Endothelial cell (in vitro differentiated cells): ENCODE results near the gene EMC9. TPM values are rescaled to one million over a fixed set of nuclear protein-coding genes. Genes with fewer than 3 reads are reported as not detected.
A peak's percentile ranks its signal among the peaks of the same experiment; 100 is the strongest.

Experiments
- DNase-seq: peaks from one replicate; pipeline ENCODE4 v3.0.0; 2021; ENCODE audit warnings: low spot score
- H3K27ac Mint-ChIP-seq: one replicate; pipeline ENCODE4 v1.8.0; 2021; ENCODE audit warnings: mixed read lengths, inconsistent platforms; ENCODE audit not compliant: unreplicated experiment
- H3K27me3 Mint-ChIP-seq: one replicate; pipeline ENCODE4 v1.8.0; 2021; ENCODE audit warnings: mild to moderate bottlenecking, moderate library complexity, mixed read lengths, inconsistent platforms; ENCODE audit not compliant: unreplicated experiment
- H3K36me3 Mint-ChIP-seq: one replicate; pipeline ENCODE4 v1.8.0; 2021; ENCODE audit warnings: mild to moderate bottlenecking, low read depth, mixed read lengths, inconsistent platforms; ENCODE audit not compliant: unreplicated experiment
- H3K4me1 Mint-ChIP-seq: one replicate; pipeline ENCODE4 v1.8.0; 2021; ENCODE audit warnings: mild to moderate bottlenecking, mixed read lengths, inconsistent platforms; ENCODE audit not compliant: unreplicated experiment
- H3K4me3 Mint-ChIP-seq: one replicate; pipeline ENCODE4 v1.8.0; 2021; ENCODE audit warnings: mild to moderate bottlenecking, mixed read lengths, inconsistent platforms; ENCODE audit not compliant: unreplicated experiment
- H3K9me3 Mint-ChIP-seq: one replicate; pipeline ENCODE4 v1.8.0; 2021; ENCODE audit warnings: mixed read lengths, inconsistent platforms; ENCODE audit not compliant: unreplicated experiment
- total RNA-seq: library from RNA; stranded (reverse); fragmentation: NEBNext Ultra II Directional; extraction: Animal tissue kit (Norgen Biotek cat#: 25700); gene quantifications from one replicate; pipeline ENCODE4 v1.2.1, GENCODE V29; 2021; ENCODE audit not compliant: unreplicated experiment
- TF ChIP-seq, protein P1 (sequence below): fragments of 200-600 bp; sonication (generic); IDR thresholded peaks from one replicate; pipeline ENCODE4 v1.5.0; 2021; ENCODE audit warnings: antibody characterized with exemption; ENCODE audit not compliant: unreplicated experiment

Gene EMC9
- total RNA-seq, 1 donor from 2014 or later, result 16.7 TPM

DNA sequence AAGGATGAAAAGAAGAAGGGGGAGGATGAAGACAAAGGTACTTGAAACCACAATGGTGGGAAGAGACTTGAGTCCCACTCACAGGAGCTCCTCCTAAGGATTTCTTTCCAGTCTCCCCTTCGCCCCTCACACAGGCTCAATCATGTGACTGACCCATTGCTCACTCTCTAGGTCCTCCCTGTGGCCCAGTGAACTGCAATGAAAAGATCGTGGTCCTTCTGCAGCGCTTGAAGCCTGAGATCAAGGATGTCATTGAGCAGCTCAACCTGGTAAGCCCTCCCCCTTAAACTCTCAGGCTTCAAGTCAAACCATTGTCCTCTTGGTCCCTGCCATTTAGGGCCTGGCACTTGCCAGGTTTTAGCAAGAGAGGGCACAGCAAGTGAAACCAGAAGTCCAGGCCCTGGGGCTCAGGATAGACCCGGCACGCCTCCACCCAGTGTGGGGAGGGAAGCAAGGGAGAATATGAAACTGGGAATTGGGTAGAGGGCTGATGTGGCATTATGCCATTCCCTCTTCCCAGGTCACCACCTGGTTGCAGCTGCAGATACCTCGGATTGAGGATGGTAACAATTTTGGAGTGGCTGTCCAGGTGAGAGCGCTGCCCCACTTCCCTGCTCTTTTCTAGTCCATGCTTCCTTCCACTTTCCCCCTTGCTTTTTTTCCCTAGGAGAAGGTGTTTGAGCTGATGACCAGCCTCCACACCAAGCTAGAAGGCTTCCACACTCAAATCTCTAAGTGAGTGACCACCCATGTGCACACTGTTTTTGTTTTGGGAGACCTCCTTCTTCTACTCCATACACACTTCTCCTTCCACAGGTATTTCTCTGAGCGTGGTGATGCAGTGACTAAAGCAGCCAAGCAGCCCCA lies 3.6 kb downstream of the EMC9 start:
- Mint-ChIP-seq H3K4me1 (peaks cover 20% of the 10 kb centered on the region), H3K9me3 (no peaks in the 10 kb centered on the region), H3K27me3 (peaks cover 13% of the 10 kb centered on the region), H3K4me3 (peak overlapping the region; percentile 85), H3K36me3 (peaks cover 18% of the 10 kb centered on the region), H3K27ac (no peak overlapping the region)
- DNase-seq, result no peak
- TF ChIP-seq, protein P1, sequence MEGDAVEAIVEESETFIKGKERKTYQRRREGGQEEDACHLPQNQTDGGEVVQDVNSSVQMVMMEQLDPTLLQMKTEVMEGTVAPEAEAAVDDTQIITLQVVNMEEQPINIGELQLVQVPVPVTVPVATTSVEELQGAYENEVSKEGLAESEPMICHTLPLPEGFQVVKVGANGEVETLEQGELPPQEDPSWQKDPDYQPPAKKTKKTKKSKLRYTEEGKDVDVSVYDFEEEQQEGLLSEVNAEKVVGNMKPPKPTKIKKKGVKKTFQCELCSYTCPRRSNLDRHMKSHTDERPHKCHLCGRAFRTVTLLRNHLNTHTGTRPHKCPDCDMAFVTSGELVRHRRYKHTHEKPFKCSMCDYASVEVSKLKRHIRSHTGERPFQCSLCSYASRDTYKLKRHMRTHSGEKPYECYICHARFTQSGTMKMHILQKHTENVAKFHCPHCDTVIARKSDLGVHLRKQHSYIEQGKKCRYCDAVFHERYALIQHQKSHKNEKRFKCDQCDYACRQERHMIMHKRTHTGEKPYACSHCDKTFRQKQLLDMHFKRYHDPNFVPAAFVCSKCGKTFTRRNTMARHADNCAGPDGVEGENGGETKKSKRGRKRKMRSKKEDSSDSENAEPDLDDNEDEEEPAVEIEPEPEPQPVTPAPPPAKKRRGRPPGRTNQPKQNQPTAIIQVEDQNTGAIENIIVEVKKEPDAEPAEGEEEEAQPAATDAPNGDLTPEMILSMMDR, result no peak

DNA sequence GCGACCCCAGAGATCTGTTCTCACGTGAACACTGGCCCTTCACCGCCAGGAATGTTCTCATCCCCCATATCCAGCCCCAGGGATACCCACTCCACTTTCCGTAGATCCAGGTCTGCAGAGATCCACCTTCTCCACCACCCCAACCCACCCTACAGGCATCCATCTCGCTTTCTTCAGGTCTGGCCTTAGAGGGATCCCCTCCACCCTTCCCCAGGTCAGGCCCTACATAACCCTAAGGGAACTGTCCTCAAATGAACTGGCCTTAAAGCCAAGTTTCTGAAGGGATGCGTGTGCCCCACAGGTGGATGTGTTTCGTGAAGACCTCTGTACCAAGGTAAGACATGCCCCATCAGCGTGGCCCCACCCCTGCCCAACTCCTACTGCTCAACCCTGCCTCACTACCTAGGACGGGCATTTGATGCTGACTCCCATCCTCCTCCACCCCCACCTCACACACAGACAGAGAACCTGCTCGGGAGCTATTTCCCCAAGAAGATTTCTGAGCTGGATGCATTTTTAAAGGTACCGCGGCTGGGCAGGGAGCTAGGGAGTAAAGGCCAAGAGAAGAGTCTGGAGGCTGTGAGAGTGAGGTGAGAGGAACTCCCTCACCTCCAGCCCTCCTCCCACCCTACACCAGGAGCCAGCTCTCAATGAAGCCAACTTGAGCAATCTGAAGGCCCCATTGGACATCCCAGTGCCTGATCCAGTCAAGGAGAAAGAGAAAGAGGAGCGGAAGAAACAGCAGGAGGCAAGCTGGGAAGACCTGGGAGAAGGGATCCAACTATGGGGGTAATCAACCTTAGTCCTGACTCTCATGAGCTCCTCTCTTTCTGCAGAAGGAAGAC lies 4.5 kb downstream of the EMC9 start:
- Mint-ChIP-seq H3K27ac (no peak overlapping the region), H3K4me1 (peaks cover 27% of the 10 kb centered on the region)

DNA sequence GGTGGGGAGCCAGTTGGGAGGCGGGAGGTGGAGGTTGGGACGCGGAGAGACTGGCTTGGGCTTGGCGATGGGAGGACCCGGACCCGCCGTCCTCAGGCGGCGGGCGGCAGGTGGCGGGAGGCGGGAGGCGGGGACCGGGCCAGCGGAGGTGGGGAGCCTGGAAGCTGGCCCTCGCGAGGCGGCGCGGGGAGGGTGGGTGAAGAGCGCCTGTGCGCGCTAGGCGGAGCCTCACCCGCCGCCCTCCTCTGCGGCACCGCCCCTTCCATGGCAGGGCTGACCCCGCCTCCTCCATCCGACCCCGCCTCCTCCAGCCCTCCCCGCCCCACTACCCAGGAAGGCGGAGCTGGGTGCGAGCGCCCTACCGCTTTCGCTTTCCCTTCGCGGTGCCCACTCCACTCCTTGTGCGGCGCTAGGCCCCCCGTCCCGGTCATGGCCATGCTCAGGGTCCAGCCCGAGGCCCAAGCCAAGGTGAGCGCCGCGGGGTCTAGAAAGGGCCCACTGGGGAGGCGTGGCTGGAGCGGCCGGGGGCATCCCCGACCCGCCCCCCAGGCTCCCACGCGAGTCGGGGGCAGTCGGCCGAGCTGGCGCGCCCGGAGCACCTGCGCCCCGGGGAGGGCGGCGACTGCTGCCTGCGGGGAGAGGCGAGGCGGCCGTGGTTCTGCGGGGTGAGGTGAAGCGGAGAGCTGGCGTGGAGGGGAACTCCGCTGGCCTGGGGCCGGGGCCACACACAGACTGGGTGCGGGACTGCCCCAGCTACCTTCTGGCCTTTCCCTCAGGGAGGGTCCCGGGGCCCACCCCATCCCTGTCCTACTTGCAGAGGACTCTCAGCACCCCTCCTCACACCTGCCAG lies 5.3 kb downstream of the EMC9 start, which contains the start of gene PSME1:
Gene PSME1 (plus strand): TSS at position 361 of the 850 bp plus-strand sequence. CDS start 69 bp downstream, at position 430.
- Mint-ChIP-seq H3K4me1 (peaks cover 32% of the 10 kb centered on the region), H3K9me3 (no peaks in the 10 kb centered on the region), H3K36me3 (peaks cover 18% of the 10 kb centered on the region), H3K27ac (peak within 1 kb of the TSS; percentile 84), H3K4me3 (peak within 1 kb of the TSS; percentile 97), H3K27me3 (peaks cover 14% of the 10 kb centered on the region)
- peak; percentile 83 for DNase-seq
- TF ChIP-seq, protein P1, result no peak

More for the DNA sequence above, 4.5 kb downstream of the EMC9 start:
- Mint-ChIP-seq H3K9me3 (no peaks in the 10 kb centered on the region), H3K4me3 (peak overlapping the region; percentile 85), H3K27me3 (peaks cover 14% of the 10 kb centered on the region), H3K36me3 (peaks cover 18% of the 10 kb centered on the region)
- no peak for DNase-seq
- TF ChIP-seq, protein P1, result no peak

DNA sequence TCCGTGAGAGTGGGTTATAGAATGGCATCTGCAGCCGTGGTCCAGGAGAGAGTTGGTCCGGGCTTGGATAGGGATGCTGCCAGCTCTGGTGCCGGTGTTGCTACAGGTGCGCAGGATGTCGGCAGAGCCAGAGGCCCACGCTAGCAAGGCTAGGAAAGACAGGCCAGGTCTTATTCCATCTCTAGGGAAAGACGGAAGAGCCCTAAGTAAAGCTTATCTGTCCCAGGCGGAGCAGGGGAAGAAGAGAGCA lies 5.9 kb downstream of the EMC9 start:
- Mint-ChIP-seq H3K36me3 (peaks cover 18% of the 10 kb centered on the region), H3K27me3 (peaks cover 14% of the 10 kb centered on the region), H3K4me3 (peak overlapping the region; percentile 97), H3K4me1 (peaks cover 36% of the 10 kb centered on the region), H3K9me3 (no peaks in the 10 kb centered on the region), H3K27ac (peak overlapping the region; percentile 83)
- DNase-seq, result no peak
- TF ChIP-seq, protein P1, result no peak
